ENCODE measurements around the gene PRR19. TPM values are rescaled to one million over a fixed set of nuclear protein-coding genes. Genes with fewer than 3 reads are reported as not detected.

Gene PRR19
- total RNA-seq, 1 experiment from 2014 or later = 0.93 TPM

- TF ChIP-seq EGR1 (IDR thresholded peaks at IDR 0.05; ENCODE audit: low read depth) (no peak), ZFX (IDR thresholded peaks at IDR 0.05) (peak; percentile 71), ELF1 (IDR thresholded peaks at IDR 0.05; ENCODE audit: borderline replicate concordance, low read depth) (no peak), EZH2phosphoT487 (IDR thresholded peaks at IDR 0.05; ENCODE audit: borderline replicate concordance) (no peak), MAX (IDR thresholded peaks at IDR 0.05) (no peak; the same call in 1 of the 2 replicates), SP1 (IDR thresholded peaks at IDR 0.05; ENCODE audit: low read depth) (no peak), SIN3A (IDR thresholded peaks at IDR 0.05; ENCODE audit: low read depth) (no peak), ZBTB33 (IDR thresholded peaks at IDR 0.05; ENCODE audit: extremely low read depth, insufficient replicate concordance, low read length) (no peak), EZH2 (IDR thresholded peaks at IDR 0.05) (no peak), ZNF274 (IDR thresholded peaks at IDR 0.05; ENCODE audit: low read depth, low read length) (no peak), ATF3 (IDR thresholded peaks at IDR 0.05) (no peak), JUND (IDR thresholded peaks at IDR 0.05) (no peak), CTCF (IDR thresholded peaks at IDR 0.05 in 2 of 3, conservative IDR thresholded peaks at IDR 0.05 in 1 of 3; ENCODE audit: borderline replicate concordance in 1 of 3, insufficient read depth in 1 of 3, low read depth in 2 of 3, low read length in 2 of 3) (0 out of 6 replicates have a peak, but pooled peaks of 2 of the 3 experiments have one; percentile 10 to 21), YY1 (IDR thresholded peaks at IDR 0.05; ENCODE audit: extremely low read depth, insufficient replicate concordance, low read depth, low read length) (no peak)
- H3K4me1 ChIP-seq (ENCODE audit: control insufficient read depth in 1 of 2, insufficient read depth in 2 of 2, low read length in 2 of 2) = peaks cover 10 to 17% of the 10 kb centered on the region in 2 experiments
- ATAC-seq (peak; percentile 40), DNase-seq (ENCODE audit: low read depth, low spot score) (no peak)
- ChIA-PET POLR2A (no interaction called here), CTCF (no interaction called here), RAD21 (ENCODE audit: low non-redundant PET in 1 of 2, low total read pairs in 2 of 2, uncharacterized antibody in 2 of 2, unreplicated experiment in 2 of 2) (no interaction called here)
- H2AFZ ChIP-seq (ENCODE audit: low read depth, low read length, poor library complexity, severe bottlenecking) = no peak overlapping the region
- intact Hi-C loops (cut with micrococcal nuclease) = loop anchor here (1.0 kb wide), 2 partner anchors 83 to 218 kb away; no protein-coding TSS in a partner anchor
- no peaks in the 10 kb centered on the region for H3K27me3 ChIP-seq (ENCODE audit: insufficient read depth, low read length)
- no peaks in the 10 kb centered on the region for H3K36me3 ChIP-seq (ENCODE audit: control insufficient read depth in 1 of 2, insufficient read depth in 2 of 2, low read length in 2 of 2)
- peak overlapping the region; percentile 86 for H3K9ac ChIP-seq (ENCODE audit: low read length)
- no peaks in the 10 kb centered on the region for H4K20me1 ChIP-seq (ENCODE audit: insufficient read depth)
- H3K9me3 ChIP-seq (ENCODE audit: control insufficient read depth in 1 of 2, insufficient read depth in 1 of 2, low read depth in 1 of 2, low read length in 2 of 2) = no peaks in the 10 kb centered on the region
- peaks cover 17% of the 10 kb centered on the region for H3K79me2 ChIP-seq (ENCODE audit: insufficient read depth, low read length)
- peak overlapping the region; percentile 93 for H3K4me2 ChIP-seq (ENCODE audit: low read length)
- H3K27ac ChIP-seq (ENCODE audit: low read depth, low read length) = peak overlapping the region; percentile 62
- TSS peak; percentile 79 for BruUV-seq (replicated peaks)
- H3K4me3 ChIP-seq (replicated peaks in 1 of 2; ENCODE audit: low read depth in 1 of 2, low read length in 2 of 2) = peak overlapping the region; percentile 90 to 95
- H3K9me2 ChIP-seq (ENCODE audit: insufficient read depth) = no peaks in the 10 kb centered on the region
Measured at GRCh38 chr19:42325896-42326771, 24.2 kb downstream of the PRR19 start.

Data from HCT116 (cell line).